ENCODE data around the gene ITGAE.

The ITGAE gene

GRCh38 chr17:3782751-3783150 is 18.2 kb downstream of the ITGAE start:
- in situ Hi-C loops (cut with MboI; ENCODE audit: low sequenced_read_pairs, unreplicated experiment), result no loop called here
- no peak for DNase-seq (ENCODE audit: low spot score)
- TF ChIP-seq CTCF (IDR thresholded peaks at IDR 0.05; ENCODE audit: borderline replicate concordance, control extremely low read depth, extremely low read depth, insufficient read depth, missing control alignments), result no peak

GRCh38 chr17:3780986-3781385 is 20.0 kb downstream of the ITGAE start:
- no peak for DNase-seq (ENCODE audit: low spot score)
- TF ChIP-seq CTCF (IDR thresholded peaks at IDR 0.05; ENCODE audit: borderline replicate concordance, control extremely low read depth, extremely low read depth, insufficient read depth, missing control alignments), result no peak
- in situ Hi-C loops (cut with MboI; ENCODE audit: low sequenced_read_pairs, unreplicated experiment), result no loop called here

GRCh38 chr17:3777366-3778120 is 23.4 kb downstream of the ITGAE start:
- in situ Hi-C loops (cut with MboI; ENCODE audit: low sequenced_read_pairs, unreplicated experiment), result no loop called here
- no peak for DNase-seq (ENCODE audit: low spot score)
- no peak for TF ChIP-seq CTCF (IDR thresholded peaks at IDR 0.05; ENCODE audit: borderline replicate concordance, control extremely low read depth, extremely low read depth, insufficient read depth, missing control alignments)

GRCh38 chr17:3773966-3774365 is 27.0 kb downstream of the ITGAE start:
- TF ChIP-seq CTCF (IDR thresholded peaks at IDR 0.05; ENCODE audit: borderline replicate concordance, control extremely low read depth, extremely low read depth, insufficient read depth, missing control alignments), result no peak
- no peak for DNase-seq (ENCODE audit: low spot score)
- in situ Hi-C loops (cut with MboI; ENCODE audit: low sequenced_read_pairs, unreplicated experiment), result no loop called here

- TF ChIP-seq CTCF (IDR thresholded peaks at IDR 0.05; ENCODE audit: borderline replicate concordance, control extremely low read depth, extremely low read depth, insufficient read depth, missing control alignments), result no peak
- no peak for DNase-seq (ENCODE audit: low spot score)
- in situ Hi-C loops (cut with MboI; ENCODE audit: low sequenced_read_pairs, unreplicated experiment), result no loop called here
Measured at GRCh38 chr17:3773511-3773910, 27.5 kb downstream of the ITGAE start.

GRCh38 chr17:3772764-3773163 is 28.2 kb downstream of the ITGAE start:
- no peak for TF ChIP-seq CTCF (IDR thresholded peaks at IDR 0.05; ENCODE audit: borderline replicate concordance, control extremely low read depth, extremely low read depth, insufficient read depth, missing control alignments)
- in situ Hi-C loops (cut with MboI; ENCODE audit: low sequenced_read_pairs, unreplicated experiment), result no loop called here
- DNase-seq (ENCODE audit: low spot score), result no peak

All from GM13976 (cell line).